ENCODE data around the gene DNAJA3.

DNA sequence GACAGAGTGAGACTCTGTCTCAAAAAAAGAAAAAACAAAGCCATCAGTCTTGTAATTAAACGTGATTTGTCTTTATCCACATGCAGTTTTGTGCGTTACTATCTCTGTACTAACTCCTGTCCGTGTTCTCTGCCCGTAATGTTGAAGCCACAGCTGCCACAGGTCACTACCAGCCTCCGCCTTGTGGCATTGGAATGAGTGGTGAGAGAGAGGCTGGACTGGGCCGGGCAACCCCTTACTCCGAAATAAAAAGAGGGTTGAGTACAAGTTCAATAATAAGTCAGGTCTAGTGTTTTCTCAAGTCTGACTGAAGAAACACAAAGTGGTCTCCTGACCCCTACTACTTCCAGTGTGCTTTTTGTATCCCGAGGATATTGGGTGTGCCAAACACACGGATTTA, 5.4 kb downstream of the DNAJA3 start:
- TF ChIP-seq SUZ12 (IDR thresholded peaks at IDR 0.05; ENCODE audit: extremely low read depth, insufficient read depth, insufficient read length) (no peak), YY1 (IDR thresholded peaks at IDR 0.05; ENCODE audit: insufficient read depth, insufficient read length) (no peak), ZNF274 (IDR thresholded peaks at IDR 0.05; ENCODE audit: low read depth, low read length) (no peak)

Measured in NT2/D1 (cell line).